ENCODE measurements around the gene ADCY4.

Gene ADCY4

DNA sequence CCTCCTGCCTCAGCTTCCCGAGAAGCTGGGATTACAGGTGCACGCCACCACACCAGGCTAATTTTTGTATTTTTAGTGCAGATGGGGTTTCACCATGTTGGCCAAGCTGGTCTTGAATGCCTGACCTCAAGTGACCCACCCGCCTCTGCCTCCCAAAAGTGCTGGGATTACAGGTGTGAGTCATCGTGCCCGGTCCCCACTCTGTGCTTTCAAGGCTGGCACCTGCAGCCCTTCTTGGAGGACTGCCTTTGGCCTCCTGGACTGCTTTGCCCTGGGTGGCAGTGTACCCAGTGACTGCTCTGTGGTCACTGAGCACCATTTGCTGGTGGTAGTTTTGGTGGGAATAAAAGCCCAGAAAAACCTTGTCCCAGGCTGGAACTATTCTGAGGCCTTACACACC lies 47.9 kb downstream of the ADCY4 start:
- H4K8ac ChIP-seq (ENCODE audit: low read length): no peak overlapping the region
- H4K91ac ChIP-seq (ENCODE audit: low read length): no peak overlapping the region
- peaks cover 25% of the 10 kb centered on the region for H3K79me1 ChIP-seq (replicated peaks; ENCODE audit: low read length, poor library complexity, severe bottlenecking)
- no peak overlapping the region for H3K18ac ChIP-seq (ENCODE audit: low read depth in 1 of 2, low read length in 2 of 2)
- peaks cover 26 to 29% of the 10 kb centered on the region in 2 experiments for H3K36me3 ChIP-seq (ENCODE audit: control insufficient read depth in 1 of 2, insufficient read depth in 2 of 2, low read depth in 1 of 2, low read length in 2 of 2)
- H3K4me3 ChIP-seq (ENCODE audit: insufficient read depth in 1 of 2, low read depth in 1 of 2, low read length in 2 of 2): no peak overlapping the region
- no peak overlapping the region for H3K4me2 ChIP-seq (ENCODE audit: low read length, poor library complexity, severe bottlenecking)
- no peak overlapping the region for H3K9ac ChIP-seq (ENCODE audit: low read length)
- H3K23ac ChIP-seq (ENCODE audit: low read length in 2 of 2): no peak overlapping the region
- H3K4ac ChIP-seq (ENCODE audit: low read depth in 1 of 2, low read length in 2 of 2): no peak overlapping the region
- H2AK5ac ChIP-seq (ENCODE audit: low read length, severe bottlenecking): no peak overlapping the region
- no peak overlapping the region for H2BK120ac ChIP-seq (ENCODE audit: low read depth, low read length)
- H3K9me3 ChIP-seq (ENCODE audit: control insufficient read depth, low read length): no peaks in the 10 kb centered on the region
- 98% methylated on average over 5 of the region's 5 CpGs for WGBS
- DNase-seq: no peak
- H2BK5ac ChIP-seq (ENCODE audit: low read depth, low read length, poor library complexity, severe bottlenecking): no peak overlapping the region
- H2BK15ac ChIP-seq (ENCODE audit: low read depth, poor library complexity, severe bottlenecking): no peak overlapping the region
- H3K14ac ChIP-seq (ENCODE audit: low read length in 2 of 2): no peak overlapping the region
- H3K27me3 ChIP-seq (ENCODE audit: control insufficient read depth in 1 of 2, insufficient read depth in 1 of 2, low read length in 2 of 2): no peaks in the 10 kb centered on the region
- H3K4me1 ChIP-seq (ENCODE audit: control insufficient read depth, insufficient read depth, low read depth, low read length): peaks cover 7% of the 10 kb centered on the region
- H2BK12ac ChIP-seq (ENCODE audit: low read length in 2 of 2): no peak overlapping the region
- no peak overlapping the region for H3K27ac ChIP-seq (ENCODE audit: low read length, poor library complexity, severe bottlenecking)
- no peak overlapping the region for H2AFZ ChIP-seq (ENCODE audit: low read depth, low read length)

DNA sequence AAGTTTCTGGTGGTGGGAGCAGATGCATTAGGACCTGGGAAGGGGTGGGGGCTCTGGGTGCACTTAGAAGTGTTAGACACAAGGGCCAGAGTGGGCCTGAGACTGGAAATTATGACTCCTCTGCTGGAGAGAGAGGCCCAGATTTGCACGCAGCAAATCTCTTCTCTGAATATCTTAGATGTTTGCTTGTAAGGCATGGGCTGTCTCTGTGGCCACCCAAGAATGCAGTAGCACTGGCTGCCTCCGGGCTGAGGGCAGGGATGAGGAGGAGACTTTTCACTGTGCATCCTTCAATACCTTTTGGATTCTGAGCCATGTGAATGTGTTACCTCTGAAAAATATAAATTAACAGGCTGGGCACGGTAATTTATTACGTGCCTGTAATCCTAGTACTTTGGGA lies 49.5 kb downstream of the ADCY4 start:
- WGBS: 93% methylated on average over 4 of the region's 4 CpGs
- H4K91ac ChIP-seq (ENCODE audit: low read length): no peak overlapping the region
- H3K4me2 ChIP-seq (ENCODE audit: low read length, poor library complexity, severe bottlenecking): no peak overlapping the region
- no peak overlapping the region for H2BK120ac ChIP-seq (ENCODE audit: low read depth, low read length)
- no peak overlapping the region for H2BK5ac ChIP-seq (ENCODE audit: low read depth, low read length, poor library complexity, severe bottlenecking)
- H3K23ac ChIP-seq (ENCODE audit: low read length in 2 of 2): no peak overlapping the region
- H3K27ac ChIP-seq (ENCODE audit: low read length, poor library complexity, severe bottlenecking): no peak overlapping the region
- no peaks in the 10 kb centered on the region for H3K27me3 ChIP-seq (ENCODE audit: control insufficient read depth in 1 of 2, insufficient read depth in 1 of 2, low read length in 2 of 2)
- no peak overlapping the region for H3K9ac ChIP-seq (ENCODE audit: low read length)
- H3K4me1 ChIP-seq (ENCODE audit: control insufficient read depth, insufficient read depth, low read depth, low read length): peaks cover 7% of the 10 kb centered on the region
- no peak overlapping the region for H3K18ac ChIP-seq (ENCODE audit: low read depth in 1 of 2, low read length in 2 of 2)
- H3K36me3 ChIP-seq (ENCODE audit: control insufficient read depth in 1 of 2, insufficient read depth in 2 of 2, low read depth in 1 of 2, low read length in 2 of 2): peaks cover 11 to 12% of the 10 kb centered on the region in 2 experiments
- H3K4me3 ChIP-seq (ENCODE audit: insufficient read depth in 1 of 2, low read depth in 1 of 2, low read length in 2 of 2): no peak overlapping the region
- no peaks in the 10 kb centered on the region for H3K9me3 ChIP-seq (ENCODE audit: control insufficient read depth, low read length)
- H2AFZ ChIP-seq (ENCODE audit: low read depth, low read length): no peak overlapping the region
- H2BK12ac ChIP-seq (ENCODE audit: low read length in 2 of 2): no peak overlapping the region
- no peak overlapping the region for H2AK5ac ChIP-seq (ENCODE audit: low read length, severe bottlenecking)
- no peak overlapping the region for H4K8ac ChIP-seq (ENCODE audit: low read length)
- no peak overlapping the region for H3K14ac ChIP-seq (ENCODE audit: low read length in 2 of 2)
- H2BK15ac ChIP-seq (ENCODE audit: low read depth, poor library complexity, severe bottlenecking): no peak overlapping the region
- DNase-seq: no peak
- peaks cover 21% of the 10 kb centered on the region for H3K79me1 ChIP-seq (replicated peaks; ENCODE audit: low read length, poor library complexity, severe bottlenecking)
- H3K4ac ChIP-seq (ENCODE audit: low read depth in 1 of 2, low read length in 2 of 2): no peak overlapping the region

DNA sequence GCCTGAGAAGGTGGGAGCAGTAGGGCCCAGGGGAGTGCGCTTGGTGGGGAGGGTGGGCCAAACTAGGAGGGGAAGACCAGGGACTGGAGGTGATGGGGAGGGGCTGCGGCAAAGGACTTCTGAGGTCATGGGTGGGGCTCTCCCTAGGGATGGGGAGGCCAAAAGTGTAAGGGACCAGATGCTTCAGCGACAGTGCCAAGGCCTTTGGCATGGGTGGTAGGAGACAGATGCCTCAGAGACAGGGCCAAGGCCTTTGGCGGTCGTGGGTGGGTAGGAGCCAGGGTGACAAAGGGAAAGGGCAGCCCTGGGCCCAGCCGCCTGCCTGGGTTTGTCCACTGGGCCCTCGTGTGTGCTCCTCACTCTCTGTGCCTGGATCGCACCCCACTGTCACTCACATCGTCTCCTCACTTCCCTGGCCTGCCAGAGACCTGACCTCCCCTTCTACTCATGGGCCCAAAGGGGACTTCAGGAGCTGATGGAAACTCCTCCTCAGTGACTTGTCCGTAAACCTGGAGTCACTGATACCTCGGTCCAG lies 50.3 kb downstream of the ADCY4 start:
- Histone ChIP-seq H3K23ac (ENCODE audit: low read length in 2 of 2) (no peak overlapping the region), H2BK120ac (ENCODE audit: low read depth, low read length) (no peak overlapping the region), H3K18ac (ENCODE audit: low read depth in 1 of 2, low read length in 2 of 2) (no peak overlapping the region), H2AFZ (ENCODE audit: low read depth, low read length) (no peak overlapping the region), H3K4me3 (ENCODE audit: insufficient read depth in 1 of 2, low read depth in 1 of 2, low read length in 2 of 2) (no peak overlapping the region), H2BK5ac (ENCODE audit: low read depth, low read length, poor library complexity, severe bottlenecking) (no peak overlapping the region), H3K4ac (ENCODE audit: low read depth in 1 of 2, low read length in 2 of 2) (no peak overlapping the region), H3K27me3 (ENCODE audit: control insufficient read depth in 1 of 2, insufficient read depth in 1 of 2, low read length in 2 of 2) (no peaks in the 10 kb centered on the region), H2BK12ac (ENCODE audit: low read length in 2 of 2) (no peak overlapping the region), H3K79me1 (replicated peaks; ENCODE audit: low read length, poor library complexity, severe bottlenecking) (peaks cover 19% of the 10 kb centered on the region), H3K27ac (ENCODE audit: low read length, poor library complexity, severe bottlenecking) (no peak overlapping the region), H2BK15ac (ENCODE audit: low read depth, poor library complexity, severe bottlenecking) (no peak overlapping the region), H3K4me2 (ENCODE audit: low read length, poor library complexity, severe bottlenecking) (no peak overlapping the region), H3K9me3 (ENCODE audit: control insufficient read depth, low read length) (no peaks in the 10 kb centered on the region), H2AK5ac (ENCODE audit: low read length, severe bottlenecking) (no peak overlapping the region), H4K8ac (ENCODE audit: low read length) (no peak overlapping the region), H3K36me3 (ENCODE audit: control insufficient read depth in 1 of 2, insufficient read depth in 2 of 2, low read depth in 1 of 2, low read length in 2 of 2) (peaks cover 3 to 4% of the 10 kb centered on the region in 2 experiments), H3K14ac (ENCODE audit: low read length in 2 of 2) (no peak overlapping the region), H4K91ac (ENCODE audit: low read length) (no peak overlapping the region), H3K4me1 (ENCODE audit: control insufficient read depth, insufficient read depth, low read depth, low read length) (peaks cover 7% of the 10 kb centered on the region), H3K9ac (ENCODE audit: low read length) (no peak overlapping the region)
- WGBS: 81% methylated on average over 11 of the region's 11 CpGs
- no peak for DNase-seq

DNA sequence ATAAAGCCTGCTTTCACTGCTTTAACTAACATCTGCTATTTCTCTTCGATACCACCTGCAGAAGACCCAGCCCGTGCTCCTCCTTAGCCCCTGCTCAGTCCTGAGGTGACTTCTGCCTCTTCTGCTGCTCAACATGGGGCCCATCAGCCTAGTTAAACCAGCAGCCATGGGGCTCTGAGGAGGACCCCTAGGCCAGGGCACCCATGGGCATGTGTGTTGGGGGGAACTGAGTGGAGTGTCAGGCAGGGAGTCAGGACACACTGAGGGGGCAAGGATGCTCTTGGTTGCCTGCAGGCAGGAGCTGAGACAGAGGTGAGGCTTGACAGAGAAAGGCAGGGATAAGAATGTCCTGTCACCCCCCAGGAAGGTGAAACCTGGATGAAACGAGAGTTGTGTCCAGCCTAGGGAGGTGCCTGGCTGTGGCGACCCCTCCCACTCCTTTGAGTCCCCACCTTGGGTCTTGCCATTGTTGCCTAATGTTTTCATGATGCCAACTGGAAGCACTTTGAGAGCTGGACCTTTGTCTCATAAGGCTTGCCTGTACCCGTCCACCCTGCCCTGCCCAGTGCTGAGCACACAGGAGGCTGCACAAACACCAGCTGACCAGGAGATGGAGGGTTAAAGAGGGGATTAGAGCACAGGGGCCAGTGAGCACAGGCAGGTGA lies 50.9 kb downstream of the ADCY4 start:
- peaks cover 7% of the 10 kb centered on the region for H3K4me1 ChIP-seq (ENCODE audit: control insufficient read depth, insufficient read depth, low read depth, low read length)
- H4K8ac ChIP-seq (ENCODE audit: low read length): no peak overlapping the region
- H3K4me2 ChIP-seq (ENCODE audit: low read length, poor library complexity, severe bottlenecking): no peak overlapping the region
- no peaks in the 10 kb centered on the region for H3K36me3 ChIP-seq (ENCODE audit: control insufficient read depth in 1 of 2, insufficient read depth in 2 of 2, low read depth in 1 of 2, low read length in 2 of 2)
- H3K9ac ChIP-seq (ENCODE audit: low read length): no peak overlapping the region
- no peak overlapping the region for H4K91ac ChIP-seq (ENCODE audit: low read length)
- H3K4ac ChIP-seq (ENCODE audit: low read depth in 1 of 2, low read length in 2 of 2): no peak overlapping the region
- no peaks in the 10 kb centered on the region for H3K9me3 ChIP-seq (ENCODE audit: control insufficient read depth, low read length)
- WGBS: 93% methylated on average over 5 of the region's 5 CpGs
- H3K23ac ChIP-seq (ENCODE audit: low read length in 2 of 2): no peak overlapping the region
- H3K27me3 ChIP-seq (ENCODE audit: control insufficient read depth in 1 of 2, insufficient read depth in 1 of 2, low read length in 2 of 2): no peaks in the 10 kb centered on the region
- no peak for DNase-seq
- H2AFZ ChIP-seq (ENCODE audit: low read depth, low read length): no peak overlapping the region
- H2BK12ac ChIP-seq (ENCODE audit: low read length in 2 of 2): no peak overlapping the region
- no peak overlapping the region for H3K14ac ChIP-seq (ENCODE audit: low read length in 2 of 2)
- peaks cover 22% of the 10 kb centered on the region for H3K79me1 ChIP-seq (replicated peaks; ENCODE audit: low read length, poor library complexity, severe bottlenecking)
- no peak overlapping the region for H2AK5ac ChIP-seq (ENCODE audit: low read length, severe bottlenecking)
- H3K4me3 ChIP-seq (ENCODE audit: insufficient read depth in 1 of 2, low read depth in 1 of 2, low read length in 2 of 2): no peak overlapping the region
- H2BK5ac ChIP-seq (ENCODE audit: low read depth, low read length, poor library complexity, severe bottlenecking): no peak overlapping the region
- H2BK15ac ChIP-seq (ENCODE audit: low read depth, poor library complexity, severe bottlenecking): no peak overlapping the region
- no peak overlapping the region for H3K27ac ChIP-seq (ENCODE audit: low read length, poor library complexity, severe bottlenecking)
- H2BK120ac ChIP-seq (ENCODE audit: low read depth, low read length): no peak overlapping the region
- no peak overlapping the region for H3K18ac ChIP-seq (ENCODE audit: low read depth in 1 of 2, low read length in 2 of 2)

Data from mesenchymal stem cell (in vitro differentiated cells and primary cell).